ENCODE data around the gene FBRS.
"Not testable (repeated sequence)": the region's sequence is repeated elsewhere in the genome, so short reads cannot be mapped to it uniquely, and the experiment has no call there.

Gene FBRS

GRCh38 chr16:30657866-30658730 is at the start of gene FBRS:
Gene FBRS (plus strand): TSS chr16:30658431. CDS start chr16:30659519, 1,088 bp downstream.
- DNase-seq: peak; percentile 100
- in situ Hi-C loops (cut with HindIII; ENCODE audit: low pct_ligation_motif_present, low pct_unique_long_range_greater_than_20kb, low sequenced_read_pairs): no loop called here

- in situ Hi-C loops (cut with HindIII; ENCODE audit: low pct_ligation_motif_present, low pct_unique_long_range_greater_than_20kb, low sequenced_read_pairs): no loop called here
- peak; percentile 40 for DNase-seq
Observed at GRCh38 chr16:30609002-30609925, 49.0 kb upstream of the FBRS start.

GRCh38 chr16:30609926-30610839 is 48.0 kb upstream of the FBRS start, which contains the start of gene ZNF689:
Gene ZNF689 (minus strand): TSS chr16:30610389. CDS start chr16:30610041, 348 bp downstream.
- in situ Hi-C loops (cut with HindIII; ENCODE audit: low pct_ligation_motif_present, low pct_unique_long_range_greater_than_20kb, low sequenced_read_pairs): no loop called here
- DNase-seq: peak; percentile 99

GRCh38 chr16:30615358-30616091 is 42.7 kb upstream of the FBRS start:
- in situ Hi-C loops (cut with HindIII; ENCODE audit: low pct_ligation_motif_present, low pct_unique_long_range_greater_than_20kb, low sequenced_read_pairs): no loop called here
- DNase-seq: peak; percentile 78

GRCh38 chr16:30619202-30619601 is 39.0 kb upstream of the FBRS start:
- peak; percentile 48 for DNase-seq
- in situ Hi-C loops (cut with HindIII; ENCODE audit: low pct_ligation_motif_present, low pct_unique_long_range_greater_than_20kb, low sequenced_read_pairs): no loop called here

- peak; percentile 81 for DNase-seq
- in situ Hi-C loops (cut with HindIII; ENCODE audit: low pct_ligation_motif_present, low pct_unique_long_range_greater_than_20kb, low sequenced_read_pairs): no loop called here
Observed at GRCh38 chr16:30619638-30620037, 38.6 kb upstream of the FBRS start.

- no peak for DNase-seq
- in situ Hi-C loops (cut with HindIII; ENCODE audit: low pct_ligation_motif_present, low pct_unique_long_range_greater_than_20kb, low sequenced_read_pairs): no loop called here
Observed at GRCh38 chr16:30620169-30620568, 38.1 kb upstream of the FBRS start.

- no peak for DNase-seq
- in situ Hi-C loops (cut with HindIII; ENCODE audit: low pct_ligation_motif_present, low pct_unique_long_range_greater_than_20kb, low sequenced_read_pairs): no loop called here
Observed at GRCh38 chr16:30621765-30622164, 36.5 kb upstream of the FBRS start.

GRCh38 chr16:30622455-30623032 is 35.7 kb upstream of the FBRS start:
- DNase-seq: no peak
- in situ Hi-C loops (cut with HindIII; ENCODE audit: low pct_ligation_motif_present, low pct_unique_long_range_greater_than_20kb, low sequenced_read_pairs): no loop called here

GRCh38 chr16:30623536-30624283 is 34.5 kb upstream of the FBRS start:
- in situ Hi-C loops (cut with HindIII; ENCODE audit: low pct_ligation_motif_present, low pct_unique_long_range_greater_than_20kb, low sequenced_read_pairs): no loop called here
- no peak for DNase-seq

- in situ Hi-C loops (cut with HindIII; ENCODE audit: low pct_ligation_motif_present, low pct_unique_long_range_greater_than_20kb, low sequenced_read_pairs): no loop called here
- no peak for DNase-seq
Observed at GRCh38 chr16:30626236-30626635, 32.0 kb upstream of the FBRS start.

- in situ Hi-C loops (cut with HindIII; ENCODE audit: low pct_ligation_motif_present, low pct_unique_long_range_greater_than_20kb, low sequenced_read_pairs): no loop called here
- peak; percentile 82 for DNase-seq
Observed at GRCh38 chr16:30628628-30629540, 29.3 kb upstream of the FBRS start.

- DNase-seq; in situ Hi-C loops (cut with HindIII; ENCODE audit: low pct_ligation_motif_present, low pct_unique_long_range_greater_than_20kb, low sequenced_read_pairs): not testable (repeated sequence)
Observed at GRCh38 chr16:30632454-30632853, 25.8 kb upstream of the FBRS start.

- in situ Hi-C loops (cut with HindIII; ENCODE audit: low pct_ligation_motif_present, low pct_unique_long_range_greater_than_20kb, low sequenced_read_pairs): no loop called here
Observed at GRCh38 chr16:30633526-30633925, 24.7 kb upstream of the FBRS start.

GRCh38 chr16:30636599-30636998 is 21.6 kb upstream of the FBRS start:
- DNase-seq: no peak
- in situ Hi-C loops (cut with HindIII; ENCODE audit: low pct_ligation_motif_present, low pct_unique_long_range_greater_than_20kb, low sequenced_read_pairs): no loop called here

More at GRCh38 chr16:30633526-30633925, 24.7 kb upstream of the FBRS start:
- no peak for DNase-seq

- in situ Hi-C loops (cut with HindIII; ENCODE audit: low pct_ligation_motif_present, low pct_unique_long_range_greater_than_20kb, low sequenced_read_pairs); DNase-seq: not testable (repeated sequence)
Observed at GRCh38 chr16:30637139-30637538, 21.1 kb upstream of the FBRS start.

All from ACHN (cell line).